HepG2 (cell line): ENCODE data around the gene PFKFB4. TPM values are rescaled to one million over a fixed set of nuclear protein-coding genes. Genes with fewer than 3 reads are reported as not detected.

Experiments
- ATAC-seq: fragments of 200-7000 bp; cut with Tn5 transposase; 3 replicates; pipeline ENCODE4 v1.9.1; 2020; ENCODE audit warnings: mild to moderate bottlenecking, moderate library complexity
- BruUV-seq: library from RNA; stranded (reverse); fragments of 400-500 nt; replicated peaks from 2 replicates; lab custom pipeline; 2021; lab: Mats Ljungman, UMichigan
- CTCF ChIA-PET: fragments of 300-600 bp; formaldehyde crosslinking; extraction: SDS; loops from one replicate; lab custom pipeline; 2021; ENCODE audit warnings: low total read pairs, inconsistent platforms, low intra/inter-chr PET ratio; lab: Yijun Ruan, JAX
- POLR2A ChIA-PET: fragments of 350-600 bp; sonication (Branson Sonifier 250); formaldehyde crosslinking; loops from one replicate; lab custom pipeline; 2020; ENCODE audit warnings: antibody characterized with exemption, inconsistent platforms; lab: Yijun Ruan, JAX
- DNase-seq: peaks from one replicate; pipeline ENCODE4 v3.0.0-alpha.2; 2015; ENCODE audit warnings: low spot score
- FAIRE-seq: peaks from 3 replicates; lab custom pipeline; 2011; peaks lifted over from hg19 to GRCh38; lab: Jason Lieb, UNC
- H2AFZ ChIP-seq: one replicate; pipeline ENCODE4 v1.6.1; 2011; ENCODE audit warnings: low read length, inconsistent platforms
- H3K27ac ChIP-seq: fragments of 300-600 bp; 3 replicates; pipeline ENCODE4 v1.8.0; 2011; ENCODE audit warnings: mixed run types, mild to moderate bottlenecking, mixed read lengths, low read length, inconsistent platforms; ENCODE audit not compliant: insufficient read depth; ENCODE audit errors: extremely low read length
- H3K27me3 ChIP-seq, 2 experiments: fragments of 200-600 bp in 1 of 2; 2 replicates in 1 of 2; 3 replicates in 1 of 2; pipeline versions ENCODE4 v1.6.0 to v1.8.0; 2011; ENCODE audit warnings: low read length in 2 of 2, mild to moderate bottlenecking in 2 of 2, moderate library complexity in 2 of 2, inconsistent platforms in 1 of 2; ENCODE audit not compliant: insufficient read depth in 2 of 2, control insufficient read depth in 1 of 2
- H3K36me3 ChIP-seq, 2 experiments: fragments of 200-600 bp in 1 of 2; replicated peaks in 1 of 2; 2 replicates in 1 of 2; 3 replicates in 1 of 2; pipeline versions ENCODE4 v1.5.1 to v1.8.0; 2011; ENCODE audit warnings: low read length in 2 of 2, inconsistent platforms in 1 of 2; ENCODE audit not compliant: insufficient read depth in 2 of 2, control insufficient read depth in 1 of 2
- H3K4me1 ChIP-seq: 2 replicates; pipeline ENCODE4 v1.5.1; 2012; ENCODE audit warnings: low read length, inconsistent platforms; ENCODE audit not compliant: insufficient read depth
- H3K4me2 ChIP-seq: 2 replicates; pipeline ENCODE4 v1.6.0; 2011; ENCODE audit warnings: low read depth, low read length, inconsistent platforms
- H3K4me3 ChIP-seq, 3 experiments: fragments of 200-600 bp in 1 of 3; sonication (generic), shearing (Covaris generic) in 1 of 3; replicated peaks in 1 of 3; 2 replicates each; pipeline ENCODE4 v1.5.1; 2011 to 2016; ENCODE audit warnings: low read length in 3 of 3, inconsistent platforms in 2 of 3, low read depth in 2 of 3, mild to moderate bottlenecking in 2 of 3, control low read depth in 1 of 3, mixed read lengths in 1 of 3; ENCODE audit not compliant: insufficient read depth in 1 of 3
- H3K79me2 ChIP-seq: one replicate; pipeline ENCODE4 v1.6.1; 2011; ENCODE audit warnings: low read length, inconsistent platforms; ENCODE audit not compliant: insufficient read depth
- H3K9ac ChIP-seq: 2 replicates; pipeline ENCODE4 v1.6.0; 2011; ENCODE audit warnings: mild to moderate bottlenecking, low read depth, low read length, inconsistent platforms; ENCODE audit not compliant: insufficient read depth
- H3K9me3 ChIP-seq: 2 replicates; pipeline ENCODE4 v1.5.1; 2012; ENCODE audit warnings: mild to moderate bottlenecking, low read length
- H4K20me1 ChIP-seq: 2 replicates; pipeline ENCODE4 v1.6.0; 2011; ENCODE audit warnings: inconsistent platforms, mild to moderate bottlenecking, low read length, moderate library complexity; ENCODE audit not compliant: insufficient read depth
- AGO1 ChIP-seq: fragments of 200-400 bp; formaldehyde crosslinking; IDR thresholded peaks from 2 replicates; pipeline ENCODE4 v1.6.1; 2017; ENCODE audit warnings: mild to moderate bottlenecking, low read depth, low read length, moderate library complexity; ENCODE audit not compliant: poor library complexity, severe bottlenecking
- ATF6 ChIP-seq: sonication (generic); formaldehyde crosslinking; conservative IDR thresholded peaks from 2 replicates; pipeline ENCODE4 v1.4.0; 2020; ENCODE audit warnings: missing genetic modification reagents
- CEBPB ChIP-seq: IDR thresholded peaks from 2 replicates; pipeline ENCODE4 v1.6.1; 2011; ENCODE audit warnings: low read depth, low read length, improper control_type of control experiment, borderline replicate concordance
- DR1 ChIP-seq: sonication (generic); formaldehyde crosslinking; IDR thresholded peaks from 2 replicates; pipeline ENCODE4 v1.8.0; 2021; ENCODE audit warnings: mild to moderate bottlenecking, missing genetic modification reagents, inconsistent platforms
- FOSL2 ChIP-seq: sonication (generic); formaldehyde crosslinking; IDR thresholded peaks from 2 replicates; pipeline ENCODE4 v1.4.0; 2020; ENCODE audit warnings: missing genetic modification reagents
- FOXJ3 ChIP-seq: sonication (generic); formaldehyde crosslinking; IDR thresholded peaks from 2 replicates; pipeline ENCODE4 v1.4.0; 2020; ENCODE audit warnings: missing genetic modification reagents, mild to moderate bottlenecking, borderline replicate concordance
- FOXP4 ChIP-seq: sonication (generic); formaldehyde crosslinking; IDR thresholded peaks from 2 replicates; pipeline ENCODE4 v1.4.0; 2020; ENCODE audit warnings: missing genetic modification reagents
- HIVEP1 ChIP-seq: sonication (generic); formaldehyde crosslinking; IDR thresholded peaks from 2 replicates; pipeline ENCODE4 v1.4.0; 2020; ENCODE audit warnings: mild to moderate bottlenecking, missing genetic modification reagents
- HNRNPK ChIP-seq: fragments of 200-400 bp; formaldehyde crosslinking; IDR thresholded peaks from 2 replicates; pipeline ENCODE4 v1.6.1; 2018; ENCODE audit warnings: low read length, low read depth, moderate library complexity, mild to moderate bottlenecking; ENCODE audit not compliant: poor library complexity, severe bottlenecking
- TFDP2 ChIP-seq: sonication (generic); formaldehyde crosslinking; IDR thresholded peaks from 2 replicates; pipeline ENCODE4 v1.4.0; 2020; ENCODE audit warnings: missing genetic modification reagents
- ZC3H4 ChIP-seq: sonication (generic); formaldehyde crosslinking; IDR thresholded peaks from 2 replicates; pipeline ENCODE4 v1.4.0; 2020; ENCODE audit warnings: missing genetic modification reagents, borderline replicate concordance
- ZNF362 ChIP-seq: sonication (generic); formaldehyde crosslinking; IDR thresholded peaks from 2 replicates; pipeline ENCODE4 v1.4.0; 2020; ENCODE audit warnings: missing genetic modification reagents, mild to moderate bottlenecking, borderline replicate concordance
- ZNF616 ChIP-seq: sonication (generic); formaldehyde crosslinking; IDR thresholded peaks from 2 replicates; pipeline ENCODE4 v1.5.0; 2020; ENCODE audit warnings: low read depth, mild to moderate bottlenecking, missing genetic modification reagents
- WGBS: methylation state at CpG from one replicate; pipeline ENCODE4 v1.1.6; 2017; ENCODE audit warnings: low lambda C conversion rate; 5-methylcytosine and 5-hydroxymethylcytosine counted together
- in situ Hi-C: cut with HindIII; loops from 2 replicates; pipeline ENCODE4 v1.10.0; 2017; ENCODE audit warnings: low pct_unique_long_range_greater_than_20kb; ENCODE audit not compliant: extremely low pct_ligation_motif_present
- intact Hi-C: fragments of 100-400 bp; cut with micrococcal nuclease; formaldehyde crosslinking; loops from one replicate; pipeline ENCODE4 v1.10.0; 2022; ENCODE audit not compliant: unreplicated experiment
- polyA plus RNA-seq, 8 experiments: library from polyadenylated mRNA; depleted of rRNA in 3 of 8; stranded (reverse) in 7 of 8; unstranded in 1 of 8; fragments of >200 nt; fragmentation: Illumina TruSeq in 4 of 8; extraction: Trizol in 4 of 8; gene quantifications; 2 replicates each; pipeline versions ENCODE4 v1.2.1 to v1.2.3, GENCODE V29; 2011 to 2016; ENCODE audit warnings: low read depth in 4 of 8, missing spikeins in 1 of 8, mixed read lengths in 1 of 8; ENCODE audit not compliant: insufficient read depth in 1 of 8
- total RNA-seq, 5 experiments: library from RNA; depleted of rRNA; stranded (reverse); fragments of >200 nt; fragmentation: Illumina TruSeq; extraction: Trizol; gene quantifications; 2 replicates each; pipeline ENCODE4 v1.2.3, GENCODE V29; 2016; ENCODE audit warnings: low read depth in 1 of 5

Gene PFKFB4
- total and polyA plus RNA-seq, 2 of the 13 experiments (the other 11 are each of a cell fraction or from before 2014, with no cell fraction given): 7.1 to 103 TPM

- 0 out of 2 replicates have a peak, but pooled peaks have one; percentile 24 for TF ChIP-seq FOXP4 (CRISPR knock-in tag)
- TF ChIP-seq FOXJ3: no peak
- TF ChIP-seq ZNF616 (CRISPR knock-in tag): no peak
- TF ChIP-seq AGO1: peak; percentile 41
- TF ChIP-seq FOSL2 (CRISPR knock-in tag): peak; percentile 79
Observed at GRCh38 chr3:48595526-48596121, 39.0 kb upstream of the PFKFB4 start (continued).

- Histone ChIP-seq H4K20me1 (0 out of 2 replicates have a peak, but pooled peaks cover 8% of the 10 kb centered on the region), H3K9ac (peak within 1 kb of the TSS; percentile 43; the same call in 1 of the 2 replicates), H3K36me3 (peaks cover 10 to 24% of the 10 kb centered on the region in 2 experiments; a peak in 4 of 5 replicates), H3K4me3 (peak within 1 kb of the TSS; percentile 15 to 57 (median 40); a peak in 4 of 6 replicates), H3K9me3 (no peaks in the 10 kb centered on the region), H3K79me2 (no peaks in the 10 kb centered on the region), H2AFZ (no peak within 1 kb of the TSS), H3K27me3 (no peaks in the 10 kb centered on the region), H3K4me1 (peaks cover 39% of the 10 kb centered on the region), H3K4me2 (peak within 1 kb of the TSS; percentile 75), H3K27ac (no peak within 1 kb of the TSS)
- intact Hi-C loops (no loop called here), in situ Hi-C loops (no loop called here)
- 45% methylated on average over 29 of the region's 35 CpGs for WGBS
- no peak for FAIRE-seq
- no peak for DNase-seq
- ChIA-PET POLR2A (interaction anchor here (1.0 to 1.3 kb wide), 2 partner anchors 29 to 40 kb away, joined by 3 to 4 read pairs; partner anchors contain the start of gene SLC26A6), CTCF (no interaction called here)
- peak; percentile 9 for ATAC-seq
- BruUV-seq: no TSS peak
- TF ChIP-seq ZNF362 (no peak), TFDP2 (CRISPR knock-in tag) (no peak), ATF6 (CRISPR knock-in tag) (no peak), HIVEP1 (CRISPR knock-in tag) (no peak), CEBPB (no peak), ZC3H4 (no peak), HNRNPK (peak; percentile 50), DR1 (CRISPR knock-in tag) (no peak)
Observed at GRCh38 chr3:48595075-48595525, 38.5 kb upstream of the PFKFB4 start, which contains the start of gene COL7A1. COL7A1 (minus strand) TSS chr3:48595329; CDS start chr3:48595159, 170 bp downstream.
